Sigmoid colon (tissue), 4 donors: Measurements from ENCODE around the gene OVOL2.

Experiments used
- EP300 ChIP-seq, 4 donors: sonication (generic); formaldehyde crosslinking; IDR thresholded peaks; one replicate each; pipeline ENCODE4 v1.6.1; 2017; ENCODE audit warnings: antibody characterized with exemption in 4 of 4
- POLR2A ChIP-seq, 2 donors: fragments of 450-650 bp; IDR thresholded peaks; one replicate each; pipeline ENCODE4 v1.6.1; 2016; ENCODE audit warnings: antibody characterized with exemption in 2 of 2, mild to moderate bottlenecking in 2 of 2, moderate library complexity in 2 of 2
- POLR2AphosphoS5 ChIP-seq, 4 donors: sonication (generic); formaldehyde crosslinking; IDR thresholded peaks; one replicate each; pipeline ENCODE4 v1.6.1; 2017; ENCODE audit warnings: antibody characterized with exemption in 4 of 4
- TF ChIP-seq, protein P1 (sequence below), 4 experiments: fragments of 450-650 bp in 3 of 4; fragments of 200-600 bp in 1 of 4; IDR thresholded peaks; one replicate each; pipeline ENCODE4 v1.5.1; 2016 to 2019; ENCODE audit warnings: antibody characterized with exemption in 4 of 4, mild to moderate bottlenecking in 3 of 4, moderate library complexity in 2 of 4

DNA sequence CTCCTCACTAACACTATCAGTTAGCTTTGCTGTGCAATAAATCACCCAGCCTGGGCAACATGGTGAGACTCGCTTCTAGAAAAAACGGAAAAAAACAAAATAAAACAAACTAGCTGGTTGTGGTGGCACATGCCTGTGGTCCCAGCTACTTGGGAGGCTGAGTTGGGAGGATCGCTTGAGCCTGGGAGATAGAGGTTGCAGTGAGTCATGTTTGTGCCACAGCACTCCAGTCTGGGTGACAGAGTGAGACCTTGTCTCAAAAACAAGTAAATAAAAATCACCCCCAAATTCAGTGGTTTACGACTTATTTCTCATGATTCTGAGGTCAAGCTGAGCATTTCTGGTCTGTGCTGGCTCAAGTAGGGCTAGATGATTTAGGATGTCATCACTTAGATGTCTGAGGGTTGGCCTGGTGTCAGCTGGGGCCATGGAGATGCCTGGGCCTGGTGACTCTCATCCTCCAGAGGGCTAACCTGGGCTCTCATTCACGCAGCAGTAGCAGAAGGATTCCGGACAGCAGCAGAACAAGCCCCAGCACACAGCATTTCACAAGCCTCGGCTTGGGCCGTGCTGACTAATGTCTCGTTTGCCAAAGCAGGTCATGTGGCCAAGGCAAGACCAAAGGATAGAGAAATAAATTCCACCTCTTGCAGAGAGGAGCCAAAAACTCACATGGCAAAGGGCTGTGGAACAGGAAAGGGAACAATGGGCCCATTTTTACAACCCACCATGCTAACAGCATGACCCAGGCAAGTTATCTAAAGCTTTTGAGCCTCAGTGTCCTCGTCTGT is 56.4 kb downstream of the OVOL2 start:
- TF ChIP-seq, protein P1, sequence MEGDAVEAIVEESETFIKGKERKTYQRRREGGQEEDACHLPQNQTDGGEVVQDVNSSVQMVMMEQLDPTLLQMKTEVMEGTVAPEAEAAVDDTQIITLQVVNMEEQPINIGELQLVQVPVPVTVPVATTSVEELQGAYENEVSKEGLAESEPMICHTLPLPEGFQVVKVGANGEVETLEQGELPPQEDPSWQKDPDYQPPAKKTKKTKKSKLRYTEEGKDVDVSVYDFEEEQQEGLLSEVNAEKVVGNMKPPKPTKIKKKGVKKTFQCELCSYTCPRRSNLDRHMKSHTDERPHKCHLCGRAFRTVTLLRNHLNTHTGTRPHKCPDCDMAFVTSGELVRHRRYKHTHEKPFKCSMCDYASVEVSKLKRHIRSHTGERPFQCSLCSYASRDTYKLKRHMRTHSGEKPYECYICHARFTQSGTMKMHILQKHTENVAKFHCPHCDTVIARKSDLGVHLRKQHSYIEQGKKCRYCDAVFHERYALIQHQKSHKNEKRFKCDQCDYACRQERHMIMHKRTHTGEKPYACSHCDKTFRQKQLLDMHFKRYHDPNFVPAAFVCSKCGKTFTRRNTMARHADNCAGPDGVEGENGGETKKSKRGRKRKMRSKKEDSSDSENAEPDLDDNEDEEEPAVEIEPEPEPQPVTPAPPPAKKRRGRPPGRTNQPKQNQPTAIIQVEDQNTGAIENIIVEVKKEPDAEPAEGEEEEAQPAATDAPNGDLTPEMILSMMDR (IDR thresholded peaks at IDR 0.05) = no peak
- TF ChIP-seq POLR2AphosphoS5 (IDR thresholded peaks at IDR 0.05) (peak in 2 of 4 donors; percentile 30 to 78), POLR2A (IDR thresholded peaks at IDR 0.05) (no peak), EP300 (IDR thresholded peaks at IDR 0.05) (peak in 1 of 4 donors; percentile 30)
